Measurements from ENCODE around the gene CTTNBP2. TPM values are rescaled to one million over a fixed set of nuclear protein-coding genes. Genes with fewer than 3 reads are reported as not detected.

CTTNBP2 gene
- total RNA-seq, 2 experiments from 2014 or later, result not detected

- no peaks in the 10 kb centered on the region for H3K4me1 Mint-ChIP-seq
- ChIA-PET POLR2A (no interaction called here), CTCF (no interaction called here)
- no peak overlapping the region for H3K4me3 Mint-ChIP-seq
- H3K27ac Mint-ChIP-seq, result no peak overlapping the region
- DNase-seq, result no peak
- H3K9me3 Mint-ChIP-seq, result no peaks in the 10 kb centered on the region
- no peaks in the 10 kb centered on the region for H3K36me3 Mint-ChIP-seq (ENCODE audit: low read depth)
- no peaks in the 10 kb centered on the region for H3K27me3 Mint-ChIP-seq
Measured at GRCh38 chr7:117859246-117859812, 13.9 kb downstream of the CTTNBP2 start.

GRCh38 chr7:117858712-117859111 lies 14.5 kb downstream of the CTTNBP2 start:
- DNase-seq, result no peak
- Mint-ChIP-seq H3K27ac (no peak overlapping the region), H3K4me1 (no peaks in the 10 kb centered on the region), H3K4me3 (no peak overlapping the region), H3K27me3 (no peaks in the 10 kb centered on the region), H3K9me3 (no peaks in the 10 kb centered on the region), H3K36me3 (ENCODE audit: low read depth) (no peaks in the 10 kb centered on the region)
- ChIA-PET CTCF (no interaction called here), POLR2A (no interaction called here)

GRCh38 chr7:117857718-117858117 lies 15.5 kb downstream of the CTTNBP2 start:
- CTCF ChIA-PET, result no interaction called here
- Mint-ChIP-seq H3K27ac (no peak overlapping the region), H3K27me3 (no peaks in the 10 kb centered on the region), H3K9me3 (no peaks in the 10 kb centered on the region), H3K4me1 (no peaks in the 10 kb centered on the region), H3K4me3 (no peak overlapping the region), H3K36me3 (ENCODE audit: low read depth) (no peaks in the 10 kb centered on the region)
- no peak for DNase-seq
- POLR2A ChIA-PET, result no interaction called here

GRCh38 chr7:117856196-117856595 lies 17.0 kb downstream of the CTTNBP2 start:
- DNase-seq, result no peak
- no peak overlapping the region for H3K4me3 Mint-ChIP-seq
- peaks cover 2% of the 10 kb centered on the region for H3K27me3 Mint-ChIP-seq
- no peaks in the 10 kb centered on the region for H3K36me3 Mint-ChIP-seq (ENCODE audit: low read depth)
- H3K9me3 Mint-ChIP-seq, result no peaks in the 10 kb centered on the region
- no peaks in the 10 kb centered on the region for H3K4me1 Mint-ChIP-seq
- H3K27ac Mint-ChIP-seq, result no peak overlapping the region
- POLR2A ChIA-PET, result no interaction called here
- CTCF ChIA-PET, result no interaction called here

GRCh38 chr7:117854186-117854585 lies 19.1 kb downstream of the CTTNBP2 start:
- Mint-ChIP-seq H3K36me3 (ENCODE audit: low read depth) (no peaks in the 10 kb centered on the region), H3K9me3 (no peaks in the 10 kb centered on the region), H3K27ac (no peak overlapping the region), H3K4me3 (no peak overlapping the region), H3K4me1 (no peaks in the 10 kb centered on the region), H3K27me3 (peaks cover 2% of the 10 kb centered on the region)
- ChIA-PET POLR2A (no interaction called here), CTCF (no interaction called here)
- no peak for DNase-seq

GRCh38 chr7:117848941-117849340 lies 24.3 kb downstream of the CTTNBP2 start:
- no peak overlapping the region for H3K4me3 Mint-ChIP-seq
- H3K4me1 Mint-ChIP-seq, result no peaks in the 10 kb centered on the region
- no peaks in the 10 kb centered on the region for H3K9me3 Mint-ChIP-seq
- no peak overlapping the region for H3K27ac Mint-ChIP-seq
- ChIA-PET CTCF (no interaction called here), POLR2A (no interaction called here)
- no peak for DNase-seq
- H3K27me3 Mint-ChIP-seq, result peaks cover 2% of the 10 kb centered on the region
- no peaks in the 10 kb centered on the region for H3K36me3 Mint-ChIP-seq (ENCODE audit: low read depth)

- no peaks in the 10 kb centered on the region for H3K36me3 Mint-ChIP-seq (ENCODE audit: low read depth)
- no peak overlapping the region for H3K27ac Mint-ChIP-seq
- H3K9me3 Mint-ChIP-seq, result no peaks in the 10 kb centered on the region
- ChIA-PET CTCF (no interaction called here), POLR2A (no interaction called here)
- H3K4me1 Mint-ChIP-seq, result no peaks in the 10 kb centered on the region
- no peaks in the 10 kb centered on the region for H3K27me3 Mint-ChIP-seq
- no peak for DNase-seq
- H3K4me3 Mint-ChIP-seq, result no peak overlapping the region
Measured at GRCh38 chr7:117844678-117845077, 28.6 kb downstream of the CTTNBP2 start.

- Mint-ChIP-seq H3K27ac (no peak overlapping the region), H3K4me3 (no peak overlapping the region), H3K4me1 (no peaks in the 10 kb centered on the region), H3K36me3 (ENCODE audit: low read depth) (no peaks in the 10 kb centered on the region), H3K27me3 (no peaks in the 10 kb centered on the region), H3K9me3 (no peaks in the 10 kb centered on the region)
- DNase-seq, result no peak
- ChIA-PET POLR2A (no interaction called here), CTCF (no interaction called here)
Measured at GRCh38 chr7:117841611-117842010, 31.6 kb downstream of the CTTNBP2 start.

- no peaks in the 10 kb centered on the region for H3K36me3 Mint-ChIP-seq (ENCODE audit: low read depth)
- H3K27me3 Mint-ChIP-seq, result no peaks in the 10 kb centered on the region
- DNase-seq, result no peak
- H3K9me3 Mint-ChIP-seq, result no peaks in the 10 kb centered on the region
- no peaks in the 10 kb centered on the region for H3K4me1 Mint-ChIP-seq
- H3K4me3 Mint-ChIP-seq, result no peak overlapping the region
- H3K27ac Mint-ChIP-seq, result no peak overlapping the region
- ChIA-PET POLR2A (no interaction called here), CTCF (no interaction called here)
Measured at GRCh38 chr7:117841011-117841410, 32.2 kb downstream of the CTTNBP2 start.

GRCh38 chr7:117839507-117839906 lies 33.7 kb downstream of the CTTNBP2 start:
- Mint-ChIP-seq H3K4me1 (no peaks in the 10 kb centered on the region), H3K27me3 (no peaks in the 10 kb centered on the region), H3K9me3 (no peaks in the 10 kb centered on the region), H3K27ac (no peak overlapping the region), H3K4me3 (no peak overlapping the region), H3K36me3 (ENCODE audit: low read depth) (no peaks in the 10 kb centered on the region)
- CTCF ChIA-PET, result no interaction called here
- POLR2A ChIA-PET, result no interaction called here
- no peak for DNase-seq

- CTCF ChIA-PET, result no interaction called here
- POLR2A ChIA-PET, result no interaction called here
- Mint-ChIP-seq H3K4me3 (no peak overlapping the region), H3K4me1 (no peaks in the 10 kb centered on the region), H3K27me3 (no peaks in the 10 kb centered on the region), H3K9me3 (no peaks in the 10 kb centered on the region), H3K36me3 (ENCODE audit: low read depth) (no peaks in the 10 kb centered on the region), H3K27ac (no peak overlapping the region)
- DNase-seq, result no peak
Measured at GRCh38 chr7:117837841-117838240, 35.4 kb downstream of the CTTNBP2 start.

- CTCF ChIA-PET, result no interaction called here
- H3K27ac Mint-ChIP-seq, result no peak overlapping the region
- no peaks in the 10 kb centered on the region for H3K36me3 Mint-ChIP-seq (ENCODE audit: low read depth)
- H3K4me3 Mint-ChIP-seq, result no peak overlapping the region
- POLR2A ChIA-PET, result no interaction called here
- H3K9me3 Mint-ChIP-seq, result no peaks in the 10 kb centered on the region
- DNase-seq, result no peak
- H3K4me1 Mint-ChIP-seq, result no peaks in the 10 kb centered on the region
- no peaks in the 10 kb centered on the region for H3K27me3 Mint-ChIP-seq
Measured at GRCh38 chr7:117835016-117835664, 38.1 kb downstream of the CTTNBP2 start.

GRCh38 chr7:117830422-117830954 lies 42.8 kb downstream of the CTTNBP2 start:
- ChIA-PET POLR2A (no interaction called here), CTCF (interaction anchor here (0.7 kb wide), 1 partner anchor 117 kb away, joined by 5 read pairs; no protein-coding TSS in a partner anchor)
- DNase-seq, result no peak
- no peaks in the 10 kb centered on the region for H3K36me3 Mint-ChIP-seq (ENCODE audit: low read depth)
- H3K27ac Mint-ChIP-seq, result no peak overlapping the region
- no peaks in the 10 kb centered on the region for H3K4me1 Mint-ChIP-seq
- no peak overlapping the region for H3K4me3 Mint-ChIP-seq
- H3K9me3 Mint-ChIP-seq, result no peaks in the 10 kb centered on the region
- no peaks in the 10 kb centered on the region for H3K27me3 Mint-ChIP-seq

- no peak overlapping the region for H3K4me3 Mint-ChIP-seq
Measured at GRCh38 chr7:117829450-117830117, 43.7 kb downstream of the CTTNBP2 start.

More at GRCh38 chr7:117829450-117830117, 43.7 kb downstream of the CTTNBP2 start:
- no peaks in the 10 kb centered on the region for H3K4me1 Mint-ChIP-seq
- H3K27me3 Mint-ChIP-seq, result no peaks in the 10 kb centered on the region
- H3K36me3 Mint-ChIP-seq (ENCODE audit: low read depth), result no peaks in the 10 kb centered on the region
- ChIA-PET CTCF (no interaction called here), POLR2A (no interaction called here)
- no peak for DNase-seq
- no peak overlapping the region for H3K27ac Mint-ChIP-seq
- H3K9me3 Mint-ChIP-seq, result no peaks in the 10 kb centered on the region

Data from activated CD4-positive, alpha-beta T cell treated with anti-CD3 and anti-CD28 coated beads, Interleukin-2, amount 10 ng/mL, durations not matched to agents 7 days and 5 days (primary cell).